ENCODE measurements around the gene ARFGAP1.
"Not testable (repeated sequence)": the region's sequence is repeated elsewhere in the genome, so short reads cannot be mapped to it uniquely, and the experiment has no call there.

Gene ARFGAP1

GRCh38 chr20:63305933-63306672 is 33.5 kb downstream of the ARFGAP1 start:
- not testable (repeated sequence) for DNase-seq (ENCODE audit: insufficient read length, low spot score); FAIRE-seq

DNA sequence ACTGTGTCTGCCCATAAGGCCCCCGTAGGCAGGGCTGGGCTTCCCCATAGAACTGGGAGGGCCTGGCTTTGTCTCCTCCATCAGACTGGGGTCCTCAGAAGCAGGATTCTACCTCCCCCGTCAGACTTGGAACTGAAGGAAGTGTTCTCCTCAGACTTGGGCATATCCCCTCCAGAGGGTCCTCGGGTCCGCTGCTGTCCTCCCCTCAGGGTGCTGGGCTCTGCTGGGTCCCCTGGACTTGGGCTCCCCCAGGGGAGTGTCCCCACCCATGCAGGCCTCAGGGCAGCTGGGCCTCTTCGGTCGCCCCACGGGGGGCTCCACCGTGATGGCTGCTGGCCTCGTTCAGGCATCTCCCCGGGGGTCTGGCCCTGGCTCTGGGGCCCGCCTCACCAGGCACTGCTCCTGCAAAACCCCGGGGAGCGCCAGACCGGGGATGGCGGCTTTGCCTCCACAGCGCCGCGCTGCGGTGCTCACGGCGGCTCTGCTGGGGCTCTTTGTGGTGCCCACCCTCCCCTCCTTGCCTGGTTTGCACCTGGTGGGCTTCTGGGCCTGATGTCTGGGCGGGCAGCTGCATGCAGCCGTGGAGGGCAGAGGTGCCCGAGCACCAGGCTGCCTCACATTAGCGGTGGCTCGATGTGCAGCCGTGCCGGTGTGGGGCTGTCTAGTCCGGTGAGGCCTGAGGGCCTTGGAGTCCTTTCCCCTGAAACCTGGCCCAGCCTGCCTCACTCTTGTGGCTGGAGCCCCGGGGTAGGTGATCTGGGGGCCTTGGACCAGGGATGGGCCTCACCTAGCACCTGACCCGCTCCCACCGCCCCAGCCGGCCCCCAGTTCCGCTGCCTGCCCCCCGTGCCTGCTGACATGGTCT is 34.3 kb downstream of the ARFGAP1 start:
- FAIRE-seq: no peak

GRCh38 chr20:63307538-63308217 is 35.1 kb downstream of the ARFGAP1 start:
- DNase-seq (ENCODE audit: insufficient read length, low spot score) (no peak), FAIRE-seq (peak; percentile 52)

More for the DNA sequence above, 34.3 kb downstream of the ARFGAP1 start:
- no peak for DNase-seq (ENCODE audit: insufficient read length, low spot score)

- no peak for DNase-seq (ENCODE audit: insufficient read length, low spot score)
- FAIRE-seq: no peak
Observed at GRCh38 chr20:63308218-63308911, 35.8 kb downstream of the ARFGAP1 start.

DNA sequence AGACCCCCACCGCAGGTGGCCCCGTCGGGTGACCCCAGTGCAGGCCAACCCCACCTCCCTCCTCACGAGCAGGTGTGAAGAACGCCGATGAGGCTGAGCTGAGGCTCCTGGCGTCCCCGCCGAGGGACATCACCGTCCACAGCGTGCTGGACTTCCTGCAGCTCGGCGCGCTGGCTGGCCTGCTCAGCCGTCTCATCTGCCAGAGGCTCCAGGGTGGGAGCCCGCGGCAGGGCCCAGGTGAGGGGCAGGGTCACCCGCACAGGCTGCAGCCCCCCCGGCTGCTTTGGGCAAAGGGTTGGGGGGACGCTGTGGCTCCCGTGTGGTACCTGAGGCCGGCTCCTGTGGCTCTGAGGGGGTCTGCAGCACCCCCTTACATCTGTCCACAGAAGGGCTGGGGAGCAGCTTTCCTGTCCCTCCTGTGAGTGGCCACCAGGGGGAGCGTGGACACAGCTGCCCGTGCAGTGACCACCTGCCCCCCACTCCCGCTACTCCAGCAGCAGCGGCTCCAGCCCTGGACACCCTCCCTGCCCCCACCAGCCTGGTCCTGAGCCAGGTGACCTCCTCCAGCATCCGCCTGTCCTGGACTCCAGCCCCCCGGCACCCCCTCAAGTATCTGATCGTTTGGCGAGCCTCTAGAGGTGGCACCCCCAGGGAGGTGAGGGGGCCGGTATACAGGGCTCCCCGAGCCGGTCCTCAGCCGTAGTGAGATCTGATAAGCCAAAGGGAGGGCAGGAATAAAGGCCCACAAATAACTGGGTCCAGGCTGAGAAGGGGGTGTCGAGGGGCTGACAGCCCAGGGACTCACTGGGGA is 36.9 kb downstream of the ARFGAP1 start:
- peak; percentile 94 for DNase-seq (ENCODE audit: insufficient read length, low spot score)

DNA sequence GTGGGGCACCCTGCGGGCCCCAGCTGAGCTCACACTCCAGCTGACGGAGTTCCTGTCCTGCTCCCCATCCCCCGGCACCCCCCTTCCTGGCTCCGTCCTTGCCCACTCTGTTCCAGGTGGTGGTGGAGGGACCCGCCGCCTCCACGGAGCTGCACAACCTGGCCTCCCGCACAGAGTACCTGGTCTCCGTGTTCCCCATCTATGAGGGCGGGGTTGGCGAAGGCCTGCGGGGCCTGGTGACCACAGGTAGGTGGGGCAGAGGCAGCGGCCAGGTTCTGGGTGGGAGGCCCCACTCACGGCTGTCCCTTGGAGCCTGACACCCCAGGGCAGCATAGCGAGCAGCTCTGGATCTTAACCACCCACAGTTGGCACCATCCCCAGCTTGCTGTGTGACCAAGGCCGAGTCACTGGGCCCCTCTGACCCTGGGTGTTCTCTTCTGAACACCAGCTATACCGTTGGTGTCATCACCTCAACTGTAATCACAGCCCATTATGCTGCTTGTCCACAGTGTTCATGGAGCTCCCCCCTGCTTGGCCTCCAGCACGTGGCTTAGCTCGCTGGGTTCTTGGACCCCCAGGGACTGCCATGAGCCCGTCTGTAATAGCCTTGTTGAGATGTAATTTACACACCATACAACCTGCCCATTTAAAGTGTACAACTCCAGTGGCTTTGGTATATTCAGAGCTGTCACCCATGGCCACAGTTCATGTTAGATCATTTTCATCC is 37.8 kb downstream of the ARFGAP1 start:
- no peak for DNase-seq (ENCODE audit: insufficient read length, low spot score)
- FAIRE-seq: peak; percentile 89

More for the DNA sequence above, 36.9 kb downstream of the ARFGAP1 start:
- FAIRE-seq: peak; percentile 95

DNA sequence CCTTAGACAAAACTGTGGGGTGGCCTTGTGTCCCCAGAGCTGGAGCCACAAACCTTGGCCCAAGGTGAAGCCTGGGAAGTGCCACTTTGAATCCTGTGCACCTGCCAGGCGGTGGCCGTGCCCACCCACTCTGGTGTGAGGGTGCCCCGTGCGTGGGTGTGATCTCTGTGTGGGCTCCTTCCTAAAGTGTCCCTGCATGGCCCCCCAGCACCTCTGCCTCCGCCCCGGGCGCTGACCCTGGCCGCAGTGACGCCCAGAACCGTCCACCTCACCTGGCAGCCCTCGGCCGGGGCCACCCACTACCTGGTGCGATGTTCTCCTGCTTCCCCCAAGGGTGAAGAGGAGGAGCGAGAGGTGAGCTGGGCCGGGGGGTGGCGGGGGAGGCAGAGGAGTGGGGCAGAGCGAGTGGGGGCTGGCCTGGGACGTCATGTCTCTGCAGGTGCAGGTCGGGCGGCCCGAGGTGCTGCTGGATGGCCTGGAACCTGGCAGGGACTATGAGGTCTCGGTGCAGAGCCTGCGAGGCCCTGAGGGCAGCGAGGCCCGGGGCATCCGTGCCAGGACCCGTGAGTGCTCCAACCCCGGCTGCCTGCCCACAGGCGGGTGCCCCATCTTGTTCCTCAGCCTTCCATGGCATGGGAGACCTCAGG is 38.7 kb downstream of the ARFGAP1 start:
- FAIRE-seq: no peak
- no peak for DNase-seq (ENCODE audit: insufficient read length, low spot score)

DNA sequence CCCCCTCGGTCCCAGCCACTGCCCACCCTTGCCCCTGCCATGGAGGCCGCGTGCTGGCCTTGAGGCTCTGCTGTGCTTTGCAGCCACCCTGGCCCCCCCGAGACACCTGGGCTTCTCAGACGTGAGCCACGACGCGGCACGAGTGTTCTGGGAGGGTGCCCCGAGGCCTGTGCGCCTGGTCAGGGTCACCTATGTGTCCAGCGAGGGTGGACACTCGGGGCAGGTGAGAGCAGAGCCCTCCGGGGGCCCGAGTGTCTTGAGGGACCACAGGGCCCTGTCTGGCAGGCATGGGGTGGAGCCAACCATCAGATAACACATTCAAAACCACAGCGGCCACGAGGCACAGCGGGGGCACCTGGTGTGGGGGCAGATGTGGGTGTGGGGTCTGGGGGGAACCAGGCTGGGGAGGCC is 39.2 kb downstream of the ARFGAP1 start:
- no peak for DNase-seq (ENCODE audit: insufficient read length, low spot score)
- peak; percentile 4 for FAIRE-seq

- FAIRE-seq: no peak
- DNase-seq (ENCODE audit: insufficient read length, low spot score): no peak
Observed at GRCh38 chr20:63312273-63312672, 39.7 kb downstream of the ARFGAP1 start.

GRCh38 chr20:63312690-63313348 is 40.2 kb downstream of the ARFGAP1 start:
- DNase-seq (ENCODE audit: insufficient read length, low spot score): no peak
- no peak for FAIRE-seq

DNA sequence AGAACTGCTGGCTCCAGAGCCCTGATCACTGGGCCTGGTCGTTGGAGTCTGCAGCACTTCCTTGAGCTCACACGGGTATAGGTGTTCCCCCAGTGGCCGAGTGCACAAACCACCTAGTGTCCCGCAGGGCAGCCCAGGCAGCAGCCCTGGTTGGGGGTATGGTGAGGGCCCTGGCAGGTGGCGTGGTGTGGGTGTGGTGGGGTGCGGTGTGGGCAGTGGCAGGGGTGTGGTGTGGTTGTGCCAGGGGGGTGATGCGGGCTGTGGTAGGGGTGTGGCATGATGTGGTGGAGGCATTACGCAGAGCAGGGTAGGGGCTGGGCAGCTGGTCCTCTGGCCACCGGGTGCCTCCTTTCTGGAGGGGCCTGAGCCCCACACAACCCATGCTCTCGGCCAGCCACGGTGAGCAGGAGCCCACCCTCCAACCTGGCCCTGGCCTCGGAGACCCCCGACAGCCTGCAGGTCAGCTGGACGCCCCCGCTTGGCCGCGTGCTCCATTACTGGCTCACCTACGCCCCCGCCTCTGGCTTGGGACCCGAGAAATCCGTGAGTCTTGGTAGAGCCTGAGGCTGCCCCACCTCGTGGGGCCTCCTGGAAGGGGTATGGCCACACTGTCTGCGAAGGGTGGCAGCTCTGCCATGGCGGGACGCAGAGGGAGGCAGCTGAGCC is 40.9 kb downstream of the ARFGAP1 start:
- peak; percentile 64 for FAIRE-seq
- no peak for DNase-seq (ENCODE audit: insufficient read length, low spot score)

DNA sequence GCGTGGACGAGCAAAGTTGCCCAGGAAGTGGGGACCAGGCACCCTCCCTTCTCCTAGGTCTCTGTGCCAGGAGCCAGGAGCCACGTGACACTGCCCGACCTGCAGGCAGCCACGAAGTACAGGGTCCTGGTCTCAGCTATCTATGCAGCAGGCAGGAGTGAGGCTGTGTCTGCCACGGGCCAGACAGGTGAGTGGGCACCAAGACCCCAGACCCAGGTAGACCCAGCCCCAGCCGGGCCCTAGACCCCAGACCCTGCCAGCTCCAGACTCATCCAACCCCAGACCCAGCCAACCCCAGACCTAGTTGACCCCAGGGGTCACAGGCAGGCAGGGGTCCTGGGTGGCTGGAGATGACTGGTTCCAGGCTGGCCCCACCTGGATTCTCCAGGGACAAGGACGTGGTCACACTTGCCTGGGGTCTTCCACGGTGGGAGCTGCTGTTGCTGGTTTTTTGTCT is 41.4 kb downstream of the ARFGAP1 start:
- peak; percentile 80 for FAIRE-seq

GRCh38 chr20:63314566-63315239 is 42.1 kb downstream of the ARFGAP1 start:
- DNase-seq (ENCODE audit: insufficient read length, low spot score) (no peak), FAIRE-seq (peak; percentile 52)

More for the DNA sequence above, 41.4 kb downstream of the ARFGAP1 start:
- DNase-seq (ENCODE audit: insufficient read length, low spot score): no peak

- no peak for FAIRE-seq
- DNase-seq (ENCODE audit: insufficient read length, low spot score): no peak
Observed at GRCh38 chr20:63315240-63315689, 42.7 kb downstream of the ARFGAP1 start.

GRCh38 chr20:63315731-63316491 is 43.3 kb downstream of the ARFGAP1 start:
- peak; percentile 9 for FAIRE-seq
- no peak for DNase-seq (ENCODE audit: insufficient read length, low spot score)

- DNase-seq (ENCODE audit: insufficient read length, low spot score): no peak
- no peak for FAIRE-seq
Observed at GRCh38 chr20:63316502-63316921, 43.9 kb downstream of the ARFGAP1 start.
